ENCODE results near the gene HS6ST3.

GRCh38 chr13:96792188-96792587 lies 702.3 kb downstream of the HS6ST3 start:
- TF ChIP-seq CTCF (conservative IDR thresholded peaks at IDR 0.05 in 1 of 2, IDR thresholded peaks at IDR 0.05 in 1 of 2; ENCODE audit: extremely low read depth in 1 of 2, insufficient read depth in 1 of 2, low read depth in 1 of 2, low read length in 2 of 2) = no peak
- no peak for TF ChIP-seq EZH2 (IDR thresholded peaks at IDR 0.05; ENCODE audit: borderline replicate concordance, low read length)
